ENCODE data around the gene TRPM7.
"Not testable (repeated sequence)": the region's sequence is repeated elsewhere in the genome, so short reads cannot be mapped to it uniquely, and the experiment has no call there.

The TRPM7 gene

DNA sequence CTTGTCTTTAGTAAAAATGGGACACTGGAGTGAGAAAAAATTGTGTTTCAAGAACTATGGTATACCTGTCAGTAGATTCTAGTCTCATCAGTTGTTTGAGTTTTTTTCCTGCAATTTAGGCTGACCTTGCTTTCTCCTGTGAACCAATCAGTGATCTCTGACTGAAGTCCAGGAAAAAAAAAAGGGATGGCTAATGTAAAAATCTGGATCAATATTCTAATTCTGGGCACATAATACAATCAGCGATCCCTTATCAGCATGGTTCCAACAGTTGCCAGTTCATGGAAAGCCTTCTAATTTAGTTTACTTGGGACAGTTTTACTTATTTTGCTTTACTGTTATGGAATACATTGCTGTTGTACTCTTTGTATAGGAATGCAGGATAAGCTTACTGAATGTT lies 17.0 kb downstream of the TRPM7 start:
- no peak for FAIRE-seq

GRCh38 chr15:50665938-50666337 lies 20.7 kb downstream of the TRPM7 start:
- no peak for FAIRE-seq

DNA sequence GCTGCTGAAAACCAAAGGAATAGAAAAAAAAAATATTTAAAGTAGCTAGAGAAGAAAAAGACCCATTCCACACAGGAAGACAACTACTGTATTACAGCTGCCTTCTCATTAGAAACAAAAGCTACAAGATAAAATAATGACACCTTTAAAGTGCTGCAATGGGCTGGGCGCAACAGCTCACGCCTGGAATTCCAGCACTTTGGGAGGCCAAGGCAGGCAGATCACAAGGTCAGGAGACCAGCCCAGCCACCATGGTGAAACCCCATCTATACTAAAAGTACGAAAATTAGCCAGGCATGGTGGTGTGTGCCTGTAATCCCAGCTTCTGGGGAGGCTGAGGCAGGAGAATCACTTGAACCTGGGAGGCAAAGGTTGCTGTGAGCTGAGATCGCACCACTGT lies 31.0 kb downstream of the TRPM7 start:
- no peak for FAIRE-seq

DNA sequence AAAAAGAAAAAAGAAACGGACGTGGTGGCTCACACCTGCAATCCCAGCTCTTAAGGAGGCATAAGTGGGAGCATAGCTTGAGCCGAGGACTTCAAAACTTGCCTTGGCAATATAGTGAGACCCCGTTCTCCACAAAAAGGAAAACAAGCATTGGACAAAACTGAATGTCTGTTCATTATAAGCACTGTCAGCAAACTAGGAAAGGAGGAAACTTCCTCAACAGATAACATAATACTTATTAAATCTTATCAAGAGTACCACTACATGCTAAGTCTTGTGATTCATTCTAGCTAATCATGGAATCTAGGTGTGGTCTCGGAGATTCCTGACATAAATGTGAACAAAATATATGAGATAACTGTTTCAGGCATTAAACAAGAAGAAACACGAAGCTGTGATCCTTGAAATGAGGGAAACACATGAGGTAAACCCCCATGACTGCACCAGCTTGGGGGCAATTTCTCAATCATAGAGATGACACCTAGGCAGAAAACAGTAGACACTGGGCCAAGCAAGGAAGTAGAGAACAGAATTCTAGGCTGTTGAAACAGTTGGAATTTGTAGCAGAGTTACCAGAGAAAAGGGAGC lies 33.3 kb downstream of the TRPM7 start:
- FAIRE-seq = no peak

DNA sequence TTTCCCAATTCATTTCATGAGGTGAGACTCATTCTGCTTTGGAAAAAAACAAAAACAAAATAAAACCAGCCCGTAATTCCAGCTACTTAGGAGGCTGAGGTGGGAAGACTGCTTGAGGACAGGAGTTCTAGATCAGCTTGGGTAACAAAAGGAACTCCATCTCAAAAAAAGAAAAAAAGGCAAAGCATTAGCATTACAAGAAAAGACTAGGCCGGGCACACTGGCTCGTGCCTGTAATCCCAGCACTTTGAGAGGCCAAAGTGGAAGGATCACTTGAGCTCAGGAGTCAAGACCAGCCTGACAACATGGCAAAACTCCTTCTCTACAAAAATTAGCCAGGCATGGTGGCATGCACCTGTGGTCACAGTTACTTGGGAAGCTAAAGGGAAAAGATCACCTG lies 33.9 kb downstream of the TRPM7 start:
- no peak for FAIRE-seq

DNA sequence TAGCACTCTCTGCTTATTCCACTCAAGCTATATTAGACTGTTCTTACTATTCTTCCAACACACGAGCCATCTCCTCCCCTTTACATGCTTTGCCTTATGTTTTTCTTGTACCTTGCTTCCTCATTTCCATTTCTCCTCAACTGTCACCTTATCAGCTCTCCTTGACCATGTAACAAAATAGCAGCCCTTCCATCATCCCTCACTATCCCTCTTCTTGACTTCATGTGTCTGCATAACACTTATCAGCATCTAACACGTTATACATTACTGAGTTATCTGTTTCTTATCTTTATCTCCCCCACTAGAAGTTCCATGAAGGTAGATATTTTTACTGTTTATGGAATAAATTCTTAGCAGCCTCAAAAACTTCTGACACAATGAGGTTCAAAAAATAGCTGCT lies 45.3 kb downstream of the TRPM7 start:
- FAIRE-seq = no peak

GRCh38 chr15:50636146-50636545 lies 50.5 kb downstream of the TRPM7 start:
- FAIRE-seq = no peak

DNA sequence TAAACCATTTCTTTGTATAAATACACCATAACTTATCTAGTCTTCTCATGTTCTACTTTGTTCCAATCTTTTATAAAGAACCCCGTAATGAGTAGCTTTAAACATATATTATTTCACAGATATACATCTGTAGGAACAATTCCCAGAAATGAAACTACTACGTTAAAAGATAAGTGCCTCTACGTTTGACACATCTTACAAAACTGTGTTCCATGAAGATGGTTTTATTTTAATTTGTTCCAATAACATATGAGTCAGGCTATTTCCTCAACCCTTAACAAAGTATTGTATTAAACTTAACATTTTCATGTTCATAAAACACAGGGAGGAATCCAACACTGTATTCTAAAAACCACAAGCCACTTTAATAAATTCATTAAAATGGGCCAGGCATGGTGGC lies 52.9 kb downstream of the TRPM7 start:
- FAIRE-seq = no peak

DNA sequence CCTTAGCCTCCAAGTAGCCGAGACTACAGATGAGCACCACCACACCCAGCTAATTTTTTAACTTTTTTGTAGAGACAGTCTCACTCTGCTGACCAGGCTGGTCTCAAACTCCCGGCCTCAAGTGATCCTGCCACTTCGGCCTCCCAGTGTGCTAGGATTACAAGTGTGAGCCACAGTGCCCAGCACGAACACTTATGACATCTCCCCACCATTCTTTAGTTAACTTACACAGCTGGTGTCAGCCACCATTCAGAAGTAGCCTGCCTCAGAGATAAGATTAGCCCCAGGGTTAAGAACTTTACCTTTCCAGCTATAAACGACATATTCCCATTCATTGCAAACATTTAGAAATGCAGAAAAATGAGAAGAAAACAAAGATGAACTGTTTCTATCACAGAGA lies 58.2 kb downstream of the TRPM7 start:
- no peak for FAIRE-seq

DNA sequence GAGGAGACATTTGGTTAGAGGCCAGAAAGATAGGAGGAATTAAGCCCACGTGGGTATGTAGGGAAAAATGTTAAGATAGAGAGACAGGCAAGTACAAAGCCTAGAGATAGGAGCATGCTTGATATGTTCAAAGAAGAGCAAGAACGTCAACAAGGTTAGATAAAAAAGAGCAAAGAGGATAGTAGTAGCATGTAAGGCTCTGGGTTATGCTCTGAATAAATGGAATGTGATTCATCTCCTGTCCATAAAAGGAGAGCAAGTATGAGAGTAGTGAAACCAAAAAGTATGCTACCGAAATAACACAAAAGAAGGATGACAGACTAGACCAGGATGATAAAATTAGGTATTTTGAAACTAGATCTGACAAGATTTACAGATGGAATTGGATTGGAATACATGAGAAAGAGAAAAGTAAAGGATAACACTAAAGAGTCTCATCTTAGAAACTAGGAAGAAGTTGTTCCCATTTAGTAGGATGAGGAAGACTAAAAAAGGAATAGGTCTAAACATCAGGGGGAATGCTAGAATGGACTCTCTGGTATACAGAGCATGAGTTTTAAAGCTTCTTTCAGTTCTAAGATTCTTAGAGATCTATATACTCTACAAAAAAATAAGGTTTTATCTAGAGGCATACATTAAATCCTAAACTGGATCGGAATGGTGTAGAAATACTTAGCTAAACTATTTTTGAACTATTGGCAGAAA lies 59.1 kb downstream of the TRPM7 start:
- FAIRE-seq = no peak

- FAIRE-seq = peak; percentile 72
These were observed 61.9 kb downstream of the TRPM7 start for GRCh38 chr15:50624616-50625168.

GRCh38 chr15:50622361-50622943 lies 64.1 kb downstream of the TRPM7 start:
- FAIRE-seq = peak; percentile 89

GRCh38 chr15:50616960-50617359 lies 69.6 kb downstream of the TRPM7 start:
- not testable (repeated sequence) for FAIRE-seq

GRCh38 chr15:50616554-50616953 lies 70.0 kb downstream of the TRPM7 start:
- not testable (repeated sequence) for FAIRE-seq

DNA sequence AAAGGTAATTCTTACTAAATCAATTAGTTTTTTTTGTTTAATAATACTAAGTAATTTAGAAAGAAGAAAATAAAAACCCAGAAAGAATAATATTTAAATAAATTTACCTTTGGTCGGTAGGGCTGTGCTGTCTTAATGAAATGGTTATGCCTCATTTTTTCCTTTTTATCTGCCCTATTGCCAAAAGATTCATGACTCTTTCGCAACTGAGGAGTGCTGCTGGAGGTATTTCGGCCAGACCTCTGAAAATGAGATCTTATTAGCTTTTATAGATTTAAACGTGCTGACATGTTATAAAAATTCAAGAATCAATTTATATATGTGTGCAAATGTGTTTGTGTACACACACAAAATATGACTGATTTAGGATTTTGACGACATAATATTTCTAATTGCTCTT lies 73.0 kb downstream of the TRPM7 start:
- FAIRE-seq = no peak

GRCh38 chr15:50607129-50607528 lies 79.5 kb downstream of the TRPM7 start:
- FAIRE-seq = peak; percentile 17

GRCh38 chr15:50605462-50605861 lies 81.1 kb downstream of the TRPM7 start:
- no peak for FAIRE-seq

DNA sequence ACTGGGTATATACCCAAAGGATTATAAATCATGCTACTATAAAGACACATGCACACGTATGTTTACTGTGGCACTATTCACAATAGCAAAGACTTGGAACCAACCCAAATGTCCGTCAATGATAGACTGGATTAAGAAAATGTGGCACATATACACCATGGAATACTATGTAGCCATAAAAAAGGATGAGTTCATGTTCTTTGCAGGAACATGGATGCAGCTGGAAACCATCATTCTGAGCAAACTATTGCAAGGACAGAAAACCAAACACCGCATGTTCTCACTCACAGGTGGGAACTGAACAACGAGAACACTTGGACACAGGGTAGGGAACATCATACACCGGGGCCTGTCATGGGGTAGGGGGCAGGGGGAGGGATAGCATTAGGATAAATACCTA lies 84.6 kb downstream of the TRPM7 start:
- FAIRE-seq = not testable (repeated sequence)

GRCh38 chr15:50594311-50594710 lies 92.3 kb downstream of the TRPM7 start:
- FAIRE-seq = no peak

DNA sequence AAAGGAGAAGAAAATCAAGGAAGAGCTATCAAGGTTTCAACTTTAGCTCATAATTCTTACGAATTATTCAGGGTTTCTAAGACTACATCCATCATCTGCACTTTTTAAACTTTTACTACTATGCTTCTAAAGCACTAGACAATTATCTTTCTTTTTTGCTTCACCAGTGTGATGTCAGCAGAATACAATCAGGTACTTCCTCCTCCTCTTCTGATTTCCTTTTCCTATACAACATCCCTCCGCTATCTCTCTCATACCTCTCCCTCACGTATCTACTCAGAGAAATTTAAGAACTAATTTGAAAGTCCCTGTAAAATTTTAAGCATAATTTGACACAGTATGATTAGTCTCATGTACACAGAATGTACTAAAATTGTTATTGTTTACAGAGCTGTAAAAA lies 92.8 kb downstream of the TRPM7 start:
- FAIRE-seq = no peak

DNA sequence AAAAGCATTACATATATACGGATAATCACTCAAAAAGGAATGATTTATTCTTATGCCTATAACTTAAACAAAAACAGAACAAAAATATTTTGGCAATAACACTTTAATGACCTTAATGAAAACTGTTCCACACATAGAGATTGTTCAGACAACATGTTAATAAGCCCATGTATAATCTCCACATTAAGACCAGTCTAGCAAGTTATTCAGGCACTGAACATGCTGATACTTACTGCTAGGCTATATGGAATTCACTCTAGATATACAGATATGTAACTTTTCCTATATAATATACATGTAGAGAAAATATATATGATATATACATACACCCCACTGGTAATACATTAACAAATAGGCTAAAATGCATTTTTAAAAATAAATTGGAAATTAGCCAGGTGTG lies 96.3 kb downstream of the TRPM7 start:
- FAIRE-seq = no peak

- FAIRE-seq = no peak
These were observed 109.1 kb downstream of the TRPM7 start for GRCh38 chr15:50577492-50577891.

DNA sequence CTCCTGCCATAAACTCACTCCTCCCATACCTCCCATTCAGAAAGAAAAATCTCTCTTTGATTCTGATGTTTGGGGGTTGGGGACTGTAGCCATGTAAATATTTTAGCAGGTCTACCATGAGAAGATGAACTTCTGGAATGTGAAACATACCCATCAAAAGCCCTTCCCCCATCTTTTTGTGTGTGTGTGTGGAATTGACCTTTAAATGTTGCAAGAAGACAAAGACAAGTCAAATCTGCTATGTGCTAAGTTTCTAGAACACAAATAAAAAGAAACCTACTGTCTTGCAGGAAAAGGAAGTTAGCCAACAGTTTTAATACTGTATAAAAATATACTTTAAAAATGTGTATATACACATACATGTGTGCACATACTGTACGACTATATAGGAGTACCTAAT lies 110.4 kb downstream of the TRPM7 start:
- FAIRE-seq = no peak

GRCh38 chr15:50573842-50574241 lies 112.8 kb downstream of the TRPM7 start:
- not testable (repeated sequence) for FAIRE-seq

All from G401.6 (cell line).